CMK (cell line): ENCODE results near the gene LRRFIP1.
"Not testable (repeated sequence)": the region's sequence is repeated elsewhere in the genome, so short reads cannot be mapped to it uniquely, and the experiment has no call there.

ENCODE experiments used
- DNase-seq: peaks from one replicate; pipeline ENCODE4 v3.0.0-alpha.2; 2010; ENCODE audit warnings: low read depth

LRRFIP1 gene

GRCh38 chr2:237744613-237745249 is 117.3 kb downstream of the LRRFIP1 start:
- DNase-seq, result peak; percentile 21

- no peak for DNase-seq
Observed at GRCh38 chr2:237745250-237745613, 117.8 kb downstream of the LRRFIP1 start.

GRCh38 chr2:237746302-237747080 is 119.1 kb downstream of the LRRFIP1 start:
- DNase-seq, result no peak

- DNase-seq, result no peak
Observed at GRCh38 chr2:237747189-237747588, 119.8 kb downstream of the LRRFIP1 start.

GRCh38 chr2:237749002-237749401 is 121.6 kb downstream of the LRRFIP1 start:
- DNase-seq, result no peak

GRCh38 chr2:237749961-237750360 is 122.6 kb downstream of the LRRFIP1 start:
- DNase-seq, result no peak

GRCh38 chr2:237750441-237750840 is 123.1 kb downstream of the LRRFIP1 start:
- DNase-seq, result not testable (repeated sequence)

GRCh38 chr2:237752761-237753165 is 125.4 kb downstream of the LRRFIP1 start:
- no peak for DNase-seq

- no peak for DNase-seq
Observed at GRCh38 chr2:237754182-237754581, 126.8 kb downstream of the LRRFIP1 start.

GRCh38 chr2:237754626-237755248 is 127.3 kb downstream of the LRRFIP1 start:
- no peak for DNase-seq

- DNase-seq, result no peak
Observed at GRCh38 chr2:237757616-237758015, 130.2 kb downstream of the LRRFIP1 start.

- DNase-seq, result no peak
Observed at GRCh38 chr2:237758185-237758584, 130.8 kb downstream of the LRRFIP1 start.

GRCh38 chr2:237759176-237759575 is 131.8 kb downstream of the LRRFIP1 start:
- DNase-seq, result no peak

GRCh38 chr2:237760506-237761502 is 133.4 kb downstream of the LRRFIP1 start:
- DNase-seq, result no peak

- DNase-seq, result not testable (repeated sequence)
Observed at GRCh38 chr2:237762291-237763182, 135.2 kb downstream of the LRRFIP1 start.

- no peak for DNase-seq
Observed at GRCh38 chr2:237763812-237764211, 136.4 kb downstream of the LRRFIP1 start.

GRCh38 chr2:237765122-237765521 is 137.7 kb downstream of the LRRFIP1 start:
- not testable (repeated sequence) for DNase-seq

- no peak for DNase-seq
Observed at GRCh38 chr2:237765875-237766274, 138.5 kb downstream of the LRRFIP1 start.

- DNase-seq, result no peak
Observed at GRCh38 chr2:237766340-237766739, 139.0 kb downstream of the LRRFIP1 start.

GRCh38 chr2:237772513-237772912 is 145.1 kb downstream of the LRRFIP1 start:
- DNase-seq, result no peak

- DNase-seq, result no peak
Observed at GRCh38 chr2:237773826-237774225, 146.4 kb downstream of the LRRFIP1 start.
